Hepatocyte (in vitro differentiated cells): Measurements from ENCODE around the gene HAT1. TPM values are rescaled to one million over a fixed set of nuclear protein-coding genes. Genes with fewer than 3 reads are reported as not detected.

Source experiments
- DNase-seq: peaks from one replicate; pipeline ENCODE4 v3.0.0-alpha.2; 2016; ENCODE audit warnings: low spot score
- H2AFZ ChIP-seq: fragments of 200-600 bp; sonication (generic); 2 replicates; pipeline ENCODE4 v1.6.0; 2016; ENCODE audit warnings: antibody characterized with exemption, mild to moderate bottlenecking
- H3K27ac ChIP-seq: fragments of 200-600 bp; sonication (generic); 2 replicates; pipeline ENCODE4 v1.5.1; 2016; ENCODE audit warnings: mild to moderate bottlenecking
- H3K27me3 ChIP-seq: fragments of 200-600 bp; sonication (generic); 2 replicates; pipeline ENCODE4 v1.6.1; 2016
- H3K36me3 ChIP-seq: fragments of 200-600 bp; sonication (generic); replicated peaks from 2 replicates; pipeline ENCODE4 v1.5.1; 2016; ENCODE audit warnings: low read depth; ENCODE audit not compliant: insufficient read depth
- H3K4me1 ChIP-seq: fragments of 200-600 bp; sonication (generic); 2 replicates; pipeline ENCODE4 v1.5.1; 2016; ENCODE audit warnings: mild to moderate bottlenecking, moderate library complexity; ENCODE audit not compliant: insufficient read depth
- H3K4me2 ChIP-seq: fragments of 200-600 bp; sonication (generic); 2 replicates; pipeline ENCODE4 v1.6.0; 2016
- H3K4me3 ChIP-seq: fragments of 200-600 bp; sonication (generic); 2 replicates; pipeline ENCODE4 v1.5.1; 2016; ENCODE audit warnings: mild to moderate bottlenecking
- H3K79me2 ChIP-seq: fragments of 200-600 bp; sonication (generic); 2 replicates; pipeline ENCODE4 v1.6.0; 2017; ENCODE audit warnings: mild to moderate bottlenecking
- H3K9me2 ChIP-seq: fragments of 200-600 bp; sonication (generic); replicated peaks from 2 replicates; pipeline ENCODE4 v1.6.0; 2017; ENCODE audit warnings: mild to moderate bottlenecking; ENCODE audit not compliant: insufficient read depth
- H3K9me3 ChIP-seq: fragments of 200-600 bp; sonication (generic); 2 replicates; pipeline ENCODE4 v1.5.1; 2016; ENCODE audit warnings: low read depth, mild to moderate bottlenecking
- H4K20me1 ChIP-seq: fragments of 200-600 bp; sonication (generic); 2 replicates; pipeline ENCODE4 v1.6.0; 2016; ENCODE audit warnings: mild to moderate bottlenecking; ENCODE audit not compliant: insufficient read depth, poor library complexity, severe bottlenecking
- EZH2 ChIP-seq: fragments of 200-600 bp; sonication (generic); IDR thresholded peaks from 2 replicates; pipeline ENCODE4 v1.6.1; 2016; ENCODE audit warnings: antibody characterized with exemption, mild to moderate bottlenecking, borderline replicate concordance
- EZH2phosphoT487 ChIP-seq: fragments of 200-600 bp; sonication (generic); IDR thresholded peaks from one replicate; pipeline ENCODE4 v1.6.1; 2018; ENCODE audit warnings: antibody characterized with exemption, mild to moderate bottlenecking, low read depth, moderate library complexity; ENCODE audit not compliant: unreplicated experiment, severe bottlenecking
- WGBS: methylation state at CpG from one replicate; pipeline ENCODE4 v1.1.6; 2016; ENCODE audit warnings: low lambda C conversion rate; ENCODE audit errors: missing lambda C conversion rate; 5-methylcytosine and 5-hydroxymethylcytosine counted together
- polyA plus RNA-seq: library from polyadenylated mRNA; unstranded; fragments of >200 nt; fragmentation: Nextera tagmentation; extraction: Ambion mirVana; gene quantifications from 2 replicates; pipeline ENCODE4 v1.2.1, GENCODE V29; 2016
- total RNA-seq: library from RNA; depleted of rRNA; stranded (reverse); fragments of >200 nt; gene quantifications from 2 replicates; pipeline ENCODE4 v1.2.3, GENCODE V29; 2014
- TF ChIP-seq, protein P1 (sequence below): fragments of 200-600 bp; sonication (generic); IDR thresholded peaks from 2 replicates; pipeline ENCODE4 v1.5.1; 2016; ENCODE audit warnings: antibody characterized with exemption, mild to moderate bottlenecking; ENCODE audit not compliant: poor library complexity

The HAT1 gene
- total and polyA plus RNA-seq, 2 experiments from 2014 or later, result 35.3 to 54.3 TPM

DNA sequence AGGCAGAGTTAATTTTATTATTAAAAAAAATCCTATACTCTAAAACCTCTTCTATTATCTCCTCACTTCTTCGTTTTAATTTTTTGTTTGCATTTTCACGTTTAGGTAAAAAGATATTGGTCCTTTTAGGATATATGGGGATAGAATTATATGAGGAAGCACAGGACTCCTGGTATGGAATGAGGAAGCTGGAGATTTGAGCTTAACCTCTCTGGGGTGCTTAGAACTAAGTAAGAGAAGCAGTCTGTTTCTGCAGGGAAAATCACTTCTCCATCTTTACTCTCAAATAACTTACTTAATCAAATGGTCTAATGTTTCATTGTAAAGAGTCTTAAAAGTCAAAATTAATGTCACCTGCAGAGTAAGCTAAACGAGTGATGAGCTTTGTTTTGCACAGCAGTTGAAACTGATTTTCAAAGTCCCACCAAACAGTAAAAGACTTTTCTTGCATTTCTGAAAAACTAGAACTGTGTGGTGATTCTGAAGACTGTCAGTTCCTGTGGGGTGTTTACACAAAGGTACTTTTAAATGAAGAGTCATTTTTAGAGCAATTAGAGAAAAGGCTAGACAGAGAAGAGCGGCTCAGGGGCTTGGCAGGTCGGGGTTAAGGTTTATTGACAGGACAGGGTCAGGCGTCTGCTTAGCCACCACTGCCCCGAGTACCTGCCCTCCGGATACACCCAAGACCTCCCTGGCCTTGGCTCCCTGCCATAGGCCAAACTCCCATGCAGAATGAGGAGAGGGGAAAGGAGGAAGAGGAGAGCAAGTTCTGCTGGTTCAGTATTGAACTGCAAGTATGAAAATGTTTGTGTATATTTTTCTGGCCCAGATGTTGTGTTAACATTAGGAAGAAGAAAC is 99.0 kb downstream of the HAT1 start:
- Histone ChIP-seq H2AFZ (peak overlapping the region; percentile 2), H3K4me3 (no peak overlapping the region), H3K27me3 (no peaks in the 10 kb centered on the region), H4K20me1 (no peaks in the 10 kb centered on the region), H3K36me3 (no peaks in the 10 kb centered on the region), H3K9me3 (no peaks in the 10 kb centered on the region), H3K4me2 (peak overlapping the region; percentile 60), H3K4me1 (peaks cover 15% of the 10 kb centered on the region), H3K9me2 (no peaks in the 10 kb centered on the region), H3K79me2 (no peaks in the 10 kb centered on the region), H3K27ac (peak overlapping the region; percentile 40)
- peak; percentile 12 for DNase-seq
- WGBS, result 19% methylated on average over 8 of the region's 8 CpGs
- TF ChIP-seq EZH2phosphoT487 (no peak), EZH2 (no peak)
- TF ChIP-seq, protein P1, sequence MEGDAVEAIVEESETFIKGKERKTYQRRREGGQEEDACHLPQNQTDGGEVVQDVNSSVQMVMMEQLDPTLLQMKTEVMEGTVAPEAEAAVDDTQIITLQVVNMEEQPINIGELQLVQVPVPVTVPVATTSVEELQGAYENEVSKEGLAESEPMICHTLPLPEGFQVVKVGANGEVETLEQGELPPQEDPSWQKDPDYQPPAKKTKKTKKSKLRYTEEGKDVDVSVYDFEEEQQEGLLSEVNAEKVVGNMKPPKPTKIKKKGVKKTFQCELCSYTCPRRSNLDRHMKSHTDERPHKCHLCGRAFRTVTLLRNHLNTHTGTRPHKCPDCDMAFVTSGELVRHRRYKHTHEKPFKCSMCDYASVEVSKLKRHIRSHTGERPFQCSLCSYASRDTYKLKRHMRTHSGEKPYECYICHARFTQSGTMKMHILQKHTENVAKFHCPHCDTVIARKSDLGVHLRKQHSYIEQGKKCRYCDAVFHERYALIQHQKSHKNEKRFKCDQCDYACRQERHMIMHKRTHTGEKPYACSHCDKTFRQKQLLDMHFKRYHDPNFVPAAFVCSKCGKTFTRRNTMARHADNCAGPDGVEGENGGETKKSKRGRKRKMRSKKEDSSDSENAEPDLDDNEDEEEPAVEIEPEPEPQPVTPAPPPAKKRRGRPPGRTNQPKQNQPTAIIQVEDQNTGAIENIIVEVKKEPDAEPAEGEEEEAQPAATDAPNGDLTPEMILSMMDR, result no peak

DNA sequence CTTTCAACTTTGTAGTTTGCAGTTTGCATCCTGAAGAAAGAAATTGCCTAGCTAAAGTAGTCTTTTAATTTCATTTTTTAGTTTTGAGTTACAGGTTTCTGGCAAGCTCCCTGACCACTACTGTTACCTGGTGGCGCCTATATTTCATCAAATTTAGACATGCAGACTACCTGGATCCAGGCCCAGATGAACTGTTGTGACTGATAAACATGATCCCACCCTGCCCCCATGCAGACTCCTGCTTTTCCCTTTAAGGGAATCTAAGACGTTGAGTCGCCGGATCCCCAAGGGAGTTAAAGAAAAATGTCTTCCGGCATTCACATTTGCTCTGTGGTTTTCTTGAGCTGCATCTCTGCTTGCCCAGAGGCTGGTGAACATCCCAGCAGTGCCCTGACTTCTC is 99.7 kb downstream of the HAT1 start:
- WGBS, result 37% methylated on average over 5 of the region's 5 CpGs
- H3K9me3 ChIP-seq, result no peaks in the 10 kb centered on the region
- H3K4me2 ChIP-seq, result peak overlapping the region; percentile 60
- H3K4me3 ChIP-seq, result no peak overlapping the region
- H3K4me1 ChIP-seq, result peaks cover 15% of the 10 kb centered on the region
- H3K27me3 ChIP-seq, result no peaks in the 10 kb centered on the region
- no peaks in the 10 kb centered on the region for H3K79me2 ChIP-seq
- TF ChIP-seq EZH2 (no peak), EZH2phosphoT487 (no peak)
- TF ChIP-seq, protein P1, result no peak
- H4K20me1 ChIP-seq, result no peaks in the 10 kb centered on the region
- H3K36me3 ChIP-seq, result no peaks in the 10 kb centered on the region
- no peak for DNase-seq
- H2AFZ ChIP-seq, result peak overlapping the region; percentile 2
- no peak overlapping the region for H3K27ac ChIP-seq
- no peaks in the 10 kb centered on the region for H3K9me2 ChIP-seq

DNA sequence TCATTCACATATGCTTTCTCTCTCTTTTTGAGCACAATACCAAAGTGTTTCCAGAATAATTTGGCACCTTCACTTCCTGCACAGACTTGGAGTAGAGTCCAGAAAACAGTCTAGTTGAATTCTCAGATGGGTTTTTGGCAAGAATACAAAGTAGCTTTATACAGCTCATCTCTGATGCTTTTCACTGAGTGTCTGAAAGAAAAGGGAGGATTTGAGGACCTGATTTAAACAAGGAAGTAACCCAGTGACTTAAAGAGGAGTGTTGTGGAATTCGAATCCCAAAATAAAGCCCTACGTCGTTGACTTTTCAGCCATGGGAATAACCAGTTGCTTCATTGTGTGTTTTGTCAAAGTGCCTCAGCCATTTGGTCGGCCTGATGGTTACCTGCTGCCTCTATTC is 109.3 kb downstream of the HAT1 start:
- DNase-seq, result no peak
- H4K20me1 ChIP-seq, result no peaks in the 10 kb centered on the region
- TF ChIP-seq EZH2phosphoT487 (no peak), EZH2 (no peak)
- TF ChIP-seq, protein P1, result no peak
- H3K79me2 ChIP-seq, result no peaks in the 10 kb centered on the region
- no peaks in the 10 kb centered on the region for H3K27me3 ChIP-seq
- no peak overlapping the region for H3K4me2 ChIP-seq
- no peaks in the 10 kb centered on the region for H3K9me2 ChIP-seq
- H3K36me3 ChIP-seq, result no peaks in the 10 kb centered on the region
- H3K4me3 ChIP-seq, result no peak overlapping the region
- no peaks in the 10 kb centered on the region for H3K9me3 ChIP-seq
- H3K4me1 ChIP-seq, result no peaks in the 10 kb centered on the region
- H3K27ac ChIP-seq, result no peak overlapping the region
- H2AFZ ChIP-seq, result no peak overlapping the region
- WGBS, result 89% methylated on average over 4 of the region's 4 CpGs

Other genes with a start within 250 kb of the HAT1 start
- 116 and 122 TPM in 2 replicates for gene DYNC1I2, start 235.0 kb upstream of the HAT1 start, total RNA-seq
- gene DYNC1I2, start 235.0 kb upstream of the HAT1 start, polyA plus RNA-seq, result 51.3 and 54.3 TPM in 2 replicates
- gene SLC25A12, start 28.2 kb upstream of the HAT1 start, total RNA-seq, result 9.4 and 11.1 TPM in 2 replicates
- gene SLC25A12, start 28.2 kb upstream of the HAT1 start, polyA plus RNA-seq, result 3.8 and 7.1 TPM in 2 replicates
- 2.8 and 5.7 TPM in 2 replicates for gene METAP1D, start 77.5 kb downstream of the HAT1 start, total RNA-seq
- 6.0 and 9.4 TPM in 2 replicates for gene METAP1D, start 77.5 kb downstream of the HAT1 start, polyA plus RNA-seq
- gene DLX1, start 163.0 kb downstream of the HAT1 start, total RNA-seq, result not detected in 2 replicates
- gene DLX1, start 163.0 kb downstream of the HAT1 start, polyA plus RNA-seq, result 0.44 TPM in 1 of 2 replicates, not detected in the other
- 0.04 and 0.37 TPM in 2 replicates for gene DLX2, start 180.4 kb downstream of the HAT1 start, total RNA-seq
- gene DLX2, start 180.4 kb downstream of the HAT1 start, polyA plus RNA-seq, result 1.2 and 2.8 TPM in 2 replicates